CD4-positive, alpha-beta T cell (primary cell): Measurements from ENCODE around the gene LDLR. TPM values are rescaled to one million over a fixed set of nuclear protein-coding genes. Genes with fewer than 3 reads are reported as not detected.
"Not testable (repeated sequence)": the region's sequence is repeated elsewhere in the genome, so short reads cannot be mapped to it uniquely, and the experiment has no call there.

Experiments
- ATAC-seq: fragments of 200-7000 bp; cut with Tn5 transposase; one replicate; pipeline ENCODE4 v1.10.0; 2022; ENCODE audit warnings: mild to moderate bottlenecking; ENCODE audit not compliant: poor library complexity
- CTCF ChIA-PET: fragments of 350-600 bp; sonication (Branson Sonifier 250); formaldehyde crosslinking; loops from one replicate; lab custom pipeline; 2021; ENCODE audit warnings: antibody characterized with exemption, inconsistent platforms; lab: Charles Lee
- POLR2A ChIA-PET: fragments of 350-600 bp; sonication (Branson Sonifier 250); formaldehyde crosslinking; loops from one replicate; lab custom pipeline; 2021; ENCODE audit warnings: antibody characterized with exemption, inconsistent platforms; lab: Charles Lee
- DNase-seq, 14 experiments: peaks; one replicate each; pipeline ENCODE4 v3.0.0-alpha.2; 2013 to 2020; ENCODE audit warnings: mixed read lengths in 2 of 14
- H3K27ac ChIP-seq, 2 donors: one replicate each; pipeline versions ENCODE4 v1.5.1 to v1.7.0; 2013; ENCODE audit warnings: low read length in 2 of 2, low read depth in 1 of 2, mild to moderate bottlenecking in 1 of 2
- H3K27me3 ChIP-seq, 2 experiments: 1 replicate in 1 of 2; 2 replicates in 1 of 2; pipeline versions ENCODE4 v1.6.1 to v1.7.0; 2013; ENCODE audit warnings: low read length in 2 of 2, control low read depth in 1 of 2, mild to moderate bottlenecking in 1 of 2, moderate library complexity in 1 of 2; ENCODE audit not compliant: insufficient read depth in 2 of 2, control insufficient read depth in 1 of 2
- H3K36me3 ChIP-seq: one replicate; pipeline ENCODE4 v1.6.1; 2013; ENCODE audit warnings: low read length, control low read depth; ENCODE audit not compliant: insufficient read depth
- H3K4me1 ChIP-seq: one replicate; pipeline ENCODE4 v1.6.1; 2013; ENCODE audit warnings: low read length, control low read depth; ENCODE audit not compliant: insufficient read depth
- H3K4me3 ChIP-seq: one replicate; pipeline ENCODE4 v1.5.1; 2013; ENCODE audit warnings: mild to moderate bottlenecking, low read length, moderate library complexity
- H3K9me3 ChIP-seq, 2 experiments: 1 replicate in 1 of 2; 2 replicates in 1 of 2; pipeline versions ENCODE4 v1.6.1 to v1.7.0; 2013; ENCODE audit warnings: low read length in 2 of 2, mild to moderate bottlenecking in 2 of 2, control low read depth in 1 of 2, moderate library complexity in 1 of 2; ENCODE audit not compliant: control insufficient read depth in 1 of 2, insufficient read depth in 1 of 2
- H3K27ac Mint-ChIP-seq: one replicate; pipeline ENCODE4 v1.8.0; 2020; ENCODE audit warnings: mixed read lengths
- H3K27me3 Mint-ChIP-seq: one replicate; pipeline ENCODE4 v1.8.0; 2021; ENCODE audit warnings: mixed read lengths
- H3K36me3 Mint-ChIP-seq: one replicate; pipeline ENCODE4 v1.8.0; 2021; ENCODE audit warnings: low read depth, mixed read lengths
- H3K4me1 Mint-ChIP-seq: one replicate; pipeline ENCODE4 v1.8.0; 2021; ENCODE audit warnings: low read depth, mixed read lengths
- H3K4me3 Mint-ChIP-seq: one replicate; pipeline ENCODE4 v1.8.0; 2020; ENCODE audit warnings: mild to moderate bottlenecking, mixed read lengths
- H3K9me3 Mint-ChIP-seq: one replicate; pipeline ENCODE4 v1.8.0; 2020; ENCODE audit warnings: mixed read lengths
- CTCF ChIP-seq: fragments of 200-600 bp; IDR thresholded peaks from one replicate; pipeline ENCODE4 v1.8.0; 2022; ENCODE audit warnings: antibody characterized with exemption, mild to moderate bottlenecking
- intact Hi-C, 2 experiments: fragments of 100-400 bp; cut with DNase I in 1 of 2; cut with micrococcal nuclease in 1 of 2; formaldehyde crosslinking; loops; one replicate each; pipeline versions ENCODE4 v1.15.1 to v1.9.0; 2023 to 2025; cut with DNase I, micrococcal nuclease
- total RNA-seq, 174 experiments: library from RNA in 2 of 174; stranded (reverse) in 2 of 174; gene quantifications; one replicate each; pipeline ENCODE4 v1.2.3 and lab custom pipeline; 2021 to 2026

The LDLR gene
- total RNA-seq, 2 experiments from 2014 or later: 32.5 to 34.0 TPM

GRCh38 chr19:11159598-11160439, 70.6 kb downstream of the LDLR start:
- H3K27ac Mint-ChIP-seq: no peak overlapping the region
- DNase-seq (no peak), ATAC-seq (no peak)
- H3K4me3 Mint-ChIP-seq: no peak overlapping the region
- no peaks in the 10 kb centered on the region for H3K27me3 Mint-ChIP-seq
- no peak for TF ChIP-seq CTCF
- peaks cover 0 to 10% of the 10 kb centered on the region in 2 experiments for H3K9me3 ChIP-seq
- no peaks in the 10 kb centered on the region for H3K27me3 ChIP-seq
- no peaks in the 10 kb centered on the region for H3K36me3 ChIP-seq
- H3K4me3 ChIP-seq: no peak overlapping the region
- ChIA-PET CTCF (no interaction called here), POLR2A (no interaction called here)
- intact Hi-C loops: loop anchor here in 1 of 2 experiments (5.0 kb wide), 1 partner anchor 37 kb away; the partner anchor contains the start of gene KANK2
- H3K36me3 Mint-ChIP-seq: peaks cover 4% of the 10 kb centered on the region
- H3K4me1 Mint-ChIP-seq: peaks cover 10% of the 10 kb centered on the region
- H3K4me1 ChIP-seq: peaks cover 15% of the 10 kb centered on the region
- no peak overlapping the region for H3K27ac ChIP-seq
- H3K9me3 Mint-ChIP-seq: no peaks in the 10 kb centered on the region

- ATAC-seq, H3K4me3 Mint-ChIP-seq, POLR2A ChIA-PET, intact Hi-C loops, H3K27me3 ChIP-seq, H3K4me3 ChIP-seq, H3K4me1 ChIP-seq, H3K9me3 Mint-ChIP-seq, H3K27ac ChIP-seq, H3K27ac Mint-ChIP-seq, H3K4me1 Mint-ChIP-seq, H3K9me3 ChIP-seq, H3K27me3 Mint-ChIP-seq, DNase-seq, H3K36me3 ChIP-seq, H3K36me3 Mint-ChIP-seq: not testable (repeated sequence)
- CTCF ChIA-PET: interaction anchor here (0.6 kb wide), 1 partner anchor 10 kb away, joined by 3 read pairs; no protein-coding TSS in a partner anchor
Measured at GRCh38 chr19:11160440-11160768, 71.1 kb downstream of the LDLR start.

- Histone ChIP-seq H3K36me3 (no peaks in the 10 kb centered on the region), H3K4me1 (no peaks in the 10 kb centered on the region), H3K27me3 (no peaks in the 10 kb centered on the region), H3K27ac (no peak overlapping the region), H3K4me3 (no peak overlapping the region), H3K9me3 (peaks cover 0 to 10% of the 10 kb centered on the region in 2 experiments)
- ChIA-PET POLR2A (no interaction called here), CTCF (no interaction called here)
- no peak for DNase-seq
- Mint-ChIP-seq H3K9me3 (no peaks in the 10 kb centered on the region), H3K4me1 (no peaks in the 10 kb centered on the region), H3K27ac (no peak overlapping the region), H3K4me3 (no peak overlapping the region), H3K27me3 (no peaks in the 10 kb centered on the region), H3K36me3 (no peaks in the 10 kb centered on the region)
- no peak for ATAC-seq
- no peak for TF ChIP-seq CTCF
- intact Hi-C loops: no loop called here
Measured at GRCh38 chr19:11164296-11164695, 75.0 kb downstream of the LDLR start.
